Measurements from ENCODE around the gene HOMEZ.
"Not testable (repeated sequence)": the region's sequence is repeated elsewhere in the genome, so short reads cannot be mapped to it uniquely, and the experiment has no call there.

Gene HOMEZ

GRCh38 chr14:23284654-23285529 lies 1.0 kb downstream of the HOMEZ start:
- DNase-seq (ENCODE audit: insufficient read length, low spot score) (no peak), FAIRE-seq (no peak)
- no peak; the same call in 1 of the 2 replicates for TF ChIP-seq POLR2AphosphoS5 (IDR thresholded peaks at IDR 0.05; ENCODE audit: low read depth, low read length)
- peak; percentile 33; the same call in 1 of the 2 replicates for TF ChIP-seq TAF1 (IDR thresholded peaks at IDR 0.05; ENCODE audit: low read depth, low read length)
- TF ChIP-seq POLR2A (IDR thresholded peaks at IDR 0.05; ENCODE audit: low read depth, low read length), result peak; percentile 75
- TF ChIP-seq SPI1 (IDR thresholded peaks at IDR 0.05; ENCODE audit: low read depth, low read length), result no peak
- TF ChIP-seq PAX5 (IDR thresholded peaks at IDR 0.05; ENCODE audit: insufficient read depth, low read length, severe bottlenecking), result no peak
- TF ChIP-seq POU2F2 (IDR thresholded peaks at IDR 0.05; ENCODE audit: low read depth, low read length), result no peak

GRCh38 chr14:23281247-23281646 lies 4.7 kb downstream of the HOMEZ start:
- TF ChIP-seq POLR2AphosphoS5 (IDR thresholded peaks at IDR 0.05; ENCODE audit: low read depth, low read length) (no peak), POU2F2 (IDR thresholded peaks at IDR 0.05; ENCODE audit: low read depth, low read length) (no peak), POLR2A (IDR thresholded peaks at IDR 0.05; ENCODE audit: low read depth, low read length) (no peak)
- FAIRE-seq (no peak), DNase-seq (ENCODE audit: insufficient read length, low spot score) (no peak)

GRCh38 chr14:23277928-23278327 lies 8.0 kb downstream of the HOMEZ start:
- DNase-seq (ENCODE audit: insufficient read length, low spot score); FAIRE-seq: not testable (repeated sequence)

DNA sequence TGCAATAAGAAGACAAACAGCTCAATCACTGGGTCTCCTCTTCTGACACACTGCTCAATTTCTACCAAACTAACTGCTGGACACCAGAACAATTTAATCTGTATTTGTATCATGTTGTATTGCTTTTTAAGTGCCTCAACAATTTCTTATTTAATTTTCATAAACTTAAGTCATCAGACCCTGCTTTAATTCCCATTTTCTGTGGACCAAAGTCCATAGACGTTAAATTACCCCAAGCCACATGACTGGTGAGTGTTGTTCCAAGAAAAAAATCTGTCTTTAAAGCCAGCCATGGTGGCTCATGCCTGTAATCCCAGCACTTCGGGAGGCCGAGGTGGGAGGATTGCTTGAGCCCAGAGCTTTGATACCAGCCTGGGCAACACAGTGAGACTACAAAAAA lies 8.7 kb downstream of the HOMEZ start:
- DNase-seq (ENCODE audit: insufficient read length, low spot score) (no peak), FAIRE-seq (no peak)
- TF ChIP-seq SPI1 (IDR thresholded peaks at IDR 0.05; ENCODE audit: low read depth, low read length), result no peak
- no peak for TF ChIP-seq TAF1 (IDR thresholded peaks at IDR 0.05; ENCODE audit: low read depth, low read length)
- TF ChIP-seq POLR2A (IDR thresholded peaks at IDR 0.05; ENCODE audit: low read depth, low read length), result no peak
- no peak for TF ChIP-seq POU2F2 (IDR thresholded peaks at IDR 0.05; ENCODE audit: low read depth, low read length)
- TF ChIP-seq PAX5 (IDR thresholded peaks at IDR 0.05; ENCODE audit: insufficient read depth, low read length, severe bottlenecking), result no peak
- TF ChIP-seq POLR2AphosphoS5 (IDR thresholded peaks at IDR 0.05; ENCODE audit: low read depth, low read length), result no peak

GRCh38 chr14:23275412-23275811 lies 10.5 kb downstream of the HOMEZ start:
- TF ChIP-seq PAX5 (IDR thresholded peaks at IDR 0.05; ENCODE audit: insufficient read depth, low read length, severe bottlenecking), result no peak
- no peak for TF ChIP-seq POU2F2 (IDR thresholded peaks at IDR 0.05; ENCODE audit: low read depth, low read length)
- TF ChIP-seq SPI1 (IDR thresholded peaks at IDR 0.05; ENCODE audit: low read depth, low read length), result no peak
- TF ChIP-seq POLR2A (IDR thresholded peaks at IDR 0.05; ENCODE audit: low read depth, low read length), result no peak
- no peak for TF ChIP-seq POLR2AphosphoS5 (IDR thresholded peaks at IDR 0.05; ENCODE audit: low read depth, low read length)
- no peak for TF ChIP-seq TAF1 (IDR thresholded peaks at IDR 0.05; ENCODE audit: low read depth, low read length)
- DNase-seq (ENCODE audit: insufficient read length, low spot score) (no peak), FAIRE-seq (no peak)

DNA sequence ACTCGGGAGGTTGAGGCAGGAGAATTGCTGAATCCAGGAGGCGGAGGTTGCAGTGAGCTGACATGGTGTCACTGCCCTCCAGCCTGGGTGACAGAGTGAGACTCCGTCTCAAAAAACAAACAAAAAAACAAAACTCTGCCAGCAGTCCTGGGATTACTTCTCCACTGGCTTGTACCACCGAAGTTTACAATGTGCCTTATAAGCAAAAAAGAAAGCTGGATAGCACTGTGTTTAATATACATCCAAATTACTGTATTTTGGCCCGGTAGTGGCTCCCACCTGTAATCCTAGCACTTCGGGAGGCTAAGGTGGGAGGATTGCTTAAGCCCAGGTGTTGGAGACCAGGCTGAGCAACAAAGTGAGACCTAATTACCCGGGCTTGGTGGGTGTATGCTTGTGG lies 16.7 kb downstream of the HOMEZ start:
- no peak for FAIRE-seq
- no peak for DNase-seq (ENCODE audit: insufficient read length, low spot score)
- no peak for TF ChIP-seq POU2F2 (IDR thresholded peaks at IDR 0.05; ENCODE audit: low read depth, low read length)
- TF ChIP-seq SPI1 (IDR thresholded peaks at IDR 0.05; ENCODE audit: low read depth, low read length), result no peak

DNA sequence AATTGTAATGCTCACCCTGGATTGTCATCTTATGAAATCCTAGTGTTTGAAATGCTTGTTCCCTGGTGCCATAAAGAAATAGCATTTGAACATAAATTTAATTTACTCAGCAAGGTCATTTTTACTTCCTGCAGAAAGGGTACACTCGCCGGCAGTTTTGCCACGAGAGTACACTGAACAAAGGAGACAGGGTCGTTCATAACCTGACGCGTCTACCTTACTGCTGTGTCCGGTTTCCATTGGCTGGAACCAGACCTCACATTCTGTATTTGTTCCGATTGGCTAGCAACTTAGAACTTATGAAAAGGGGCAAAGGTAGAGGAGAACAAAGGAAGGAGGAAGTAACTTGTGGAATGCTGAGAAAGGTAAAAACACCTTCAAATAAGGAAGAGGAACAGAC lies 25.1 kb downstream of the HOMEZ start:
- DNase-seq (ENCODE audit: insufficient read length, low spot score); FAIRE-seq: not testable (repeated sequence)

GRCh38 chr14:23259426-23259825 lies 26.5 kb downstream of the HOMEZ start:
- FAIRE-seq, result no peak
- DNase-seq (ENCODE audit: insufficient read length, low spot score), result no peak
- TF ChIP-seq TAF1 (IDR thresholded peaks at IDR 0.05; ENCODE audit: low read depth, low read length) (no peak), POU2F2 (IDR thresholded peaks at IDR 0.05; ENCODE audit: low read depth, low read length) (no peak), PAX5 (IDR thresholded peaks at IDR 0.05; ENCODE audit: insufficient read depth, low read length, severe bottlenecking) (no peak), POLR2AphosphoS5 (IDR thresholded peaks at IDR 0.05; ENCODE audit: low read depth, low read length) (no peak), SPI1 (IDR thresholded peaks at IDR 0.05; ENCODE audit: low read depth, low read length) (no peak), POLR2A (IDR thresholded peaks at IDR 0.05; ENCODE audit: low read depth, low read length) (no peak)

DNA sequence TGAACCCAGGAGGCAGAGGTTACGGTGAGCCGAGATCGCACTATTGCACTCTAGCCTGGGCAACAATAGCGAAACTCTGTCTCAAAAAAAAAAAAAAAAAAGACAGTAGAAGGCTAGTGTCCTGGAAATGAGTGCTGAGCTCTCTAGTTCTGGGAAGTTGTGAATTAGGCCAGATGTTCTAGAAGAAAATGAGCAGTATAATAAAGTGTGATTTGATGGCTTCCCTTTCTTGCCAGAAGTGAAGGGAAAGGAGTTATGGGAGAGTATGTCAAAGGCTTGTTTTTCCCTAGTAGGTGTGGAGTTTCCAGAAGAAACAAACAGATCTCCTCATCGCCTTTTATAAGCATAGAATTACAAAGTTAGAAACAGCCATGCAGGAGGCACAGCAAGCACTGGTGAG lies 27.7 kb downstream of the HOMEZ start:
- FAIRE-seq, result no peak
- no peak for TF ChIP-seq POU2F2 (IDR thresholded peaks at IDR 0.05; ENCODE audit: low read depth, low read length)
- no peak for DNase-seq (ENCODE audit: insufficient read length, low spot score)

- TF ChIP-seq POLR2AphosphoS5 (IDR thresholded peaks at IDR 0.05; ENCODE audit: low read depth, low read length), result no peak
- no peak for TF ChIP-seq POU2F2 (IDR thresholded peaks at IDR 0.05; ENCODE audit: low read depth, low read length)
- TF ChIP-seq TAF1 (IDR thresholded peaks at IDR 0.05; ENCODE audit: low read depth, low read length), result no peak
- TF ChIP-seq SPI1 (IDR thresholded peaks at IDR 0.05; ENCODE audit: low read depth, low read length), result no peak
- no peak for TF ChIP-seq POLR2A (IDR thresholded peaks at IDR 0.05; ENCODE audit: low read depth, low read length)
- TF ChIP-seq PAX5 (IDR thresholded peaks at IDR 0.05; ENCODE audit: insufficient read depth, low read length, severe bottlenecking), result no peak
- no peak for FAIRE-seq
- DNase-seq (ENCODE audit: insufficient read length, low spot score), result no peak
These were observed 33.3 kb downstream of the HOMEZ start for GRCh38 chr14:23252420-23253333.

All from GM12891 (cell line).